Nephron progenitor cell (in vitro differentiated cells): ENCODE results near the gene LRRC27.

Source experiments
- DNase-seq: peaks from one replicate; pipeline ENCODE4 v3.0.0; 2021
- H3K27ac Mint-ChIP-seq: 2 replicates; pipeline ENCODE4 v1.8.0; 2021; ENCODE audit warnings: mild to moderate bottlenecking, moderate library complexity, mixed read lengths
- H3K27me3 Mint-ChIP-seq: 2 replicates; pipeline ENCODE4 v1.8.0; 2021; ENCODE audit warnings: mild to moderate bottlenecking, low read depth, mixed read lengths; ENCODE audit not compliant: poor library complexity
- H3K36me3 Mint-ChIP-seq: 2 replicates; pipeline ENCODE4 v1.8.0; 2021; ENCODE audit warnings: low read depth, mixed read lengths
- H3K4me1 Mint-ChIP-seq: 2 replicates; pipeline ENCODE4 v1.8.0; 2021; ENCODE audit warnings: mixed read lengths
- H3K4me3 Mint-ChIP-seq: 2 replicates; pipeline ENCODE4 v1.8.0; 2021; ENCODE audit warnings: mild to moderate bottlenecking, moderate library complexity, mixed read lengths
- H3K9me3 Mint-ChIP-seq: 2 replicates; pipeline ENCODE4 v1.8.0; 2021; ENCODE audit warnings: mild to moderate bottlenecking, moderate library complexity, mixed read lengths
- CTCF ChIP-seq: fragments of 200-600 bp; sonication (generic); IDR thresholded peaks from 2 replicates; pipeline ENCODE4 v1.5.0; 2021; ENCODE audit warnings: antibody characterized with exemption

Gene LRRC27

GRCh38 chr10:132339276-132339675, 7.3 kb downstream of the LRRC27 start:
- H3K4me1 Mint-ChIP-seq: peaks cover 24% of the 10 kb centered on the region
- peaks cover 7% of the 10 kb centered on the region for H3K27me3 Mint-ChIP-seq
- H3K4me3 Mint-ChIP-seq: no peak overlapping the region
- H3K9me3 Mint-ChIP-seq: peaks cover 12% of the 10 kb centered on the region
- no peak overlapping the region for H3K27ac Mint-ChIP-seq
- peaks cover 45% of the 10 kb centered on the region for H3K36me3 Mint-ChIP-seq
- DNase-seq: no peak
- no peak for TF ChIP-seq CTCF

- DNase-seq: no peak
- Mint-ChIP-seq H3K27ac (no peak overlapping the region), H3K27me3 (peaks cover 4% of the 10 kb centered on the region), H3K4me1 (peaks cover 16% of the 10 kb centered on the region), H3K36me3 (peaks cover 56% of the 10 kb centered on the region), H3K4me3 (no peak overlapping the region), H3K9me3 (peaks cover 12% of the 10 kb centered on the region)
- TF ChIP-seq CTCF: no peak
Observed at GRCh38 chr10:132341017-132341416, 9.0 kb downstream of the LRRC27 start.

DNA sequence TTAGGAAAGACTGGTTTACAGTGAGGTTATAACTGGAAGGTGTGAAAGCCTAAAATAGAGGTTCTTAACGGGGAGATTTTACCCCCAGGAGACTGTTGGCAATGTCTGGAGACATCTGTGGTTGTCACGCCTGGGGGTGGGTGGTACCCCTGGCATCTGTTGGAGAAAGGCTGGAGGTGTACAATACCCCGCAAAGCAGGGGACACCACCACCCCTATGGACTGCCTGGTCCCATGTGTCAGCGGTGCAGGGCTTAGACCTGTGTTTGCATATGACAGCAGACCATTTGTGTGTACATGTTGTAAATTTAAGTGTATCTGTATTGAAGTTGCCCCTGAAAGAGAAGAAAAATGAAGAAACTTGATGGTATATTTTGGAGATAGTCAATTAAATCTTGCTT, 9.8 kb downstream of the LRRC27 start:
- Mint-ChIP-seq H3K36me3 (peaks cover 59% of the 10 kb centered on the region), H3K9me3 (peaks cover 12% of the 10 kb centered on the region), H3K27me3 (peaks cover 4% of the 10 kb centered on the region), H3K4me1 (peaks cover 10% of the 10 kb centered on the region), H3K27ac (no peak overlapping the region), H3K4me3 (no peak overlapping the region)
- TF ChIP-seq CTCF: no peak
- DNase-seq: no peak

DNA sequence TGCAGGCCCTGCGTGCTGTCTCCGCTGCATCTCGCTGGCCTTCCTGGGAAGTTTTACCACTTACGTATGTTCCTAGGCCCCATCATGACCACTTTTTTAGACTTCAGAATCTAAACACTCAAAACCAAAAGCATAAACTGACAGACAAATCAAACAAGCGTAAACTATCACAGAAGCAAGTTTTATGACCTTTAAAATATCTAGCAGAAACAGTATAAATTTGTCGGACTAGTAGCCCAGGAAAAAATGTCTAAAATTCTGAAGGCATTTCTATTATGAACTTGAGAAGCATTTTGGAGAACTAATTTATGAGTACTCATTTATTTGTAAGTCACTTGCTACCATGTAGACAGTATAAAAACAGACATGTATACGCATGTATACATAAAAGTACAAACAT, 10.6 kb downstream of the LRRC27 start:
- H3K4me3 Mint-ChIP-seq: no peak overlapping the region
- H3K4me1 Mint-ChIP-seq: peaks cover 7% of the 10 kb centered on the region
- H3K9me3 Mint-ChIP-seq: peaks cover 12% of the 10 kb centered on the region
- no peak overlapping the region for H3K27ac Mint-ChIP-seq
- no peak for DNase-seq
- TF ChIP-seq CTCF: no peak
- H3K27me3 Mint-ChIP-seq: peaks cover 4% of the 10 kb centered on the region
- peaks cover 61% of the 10 kb centered on the region for H3K36me3 Mint-ChIP-seq

- no peak for DNase-seq
- Mint-ChIP-seq H3K27me3 (no peaks in the 10 kb centered on the region), H3K9me3 (peaks cover 12% of the 10 kb centered on the region), H3K36me3 (peaks cover 71% of the 10 kb centered on the region), H3K4me1 (peaks cover 14% of the 10 kb centered on the region), H3K27ac (no peak overlapping the region), H3K4me3 (no peak overlapping the region)
- no peak for TF ChIP-seq CTCF
Observed at GRCh38 chr10:132344386-132344785, 12.4 kb downstream of the LRRC27 start.

GRCh38 chr10:132345345-132345744, 13.4 kb downstream of the LRRC27 start:
- H3K4me1 Mint-ChIP-seq: peaks cover 18% of the 10 kb centered on the region
- no peak for TF ChIP-seq CTCF
- no peak overlapping the region for H3K4me3 Mint-ChIP-seq
- no peaks in the 10 kb centered on the region for H3K27me3 Mint-ChIP-seq
- H3K36me3 Mint-ChIP-seq: peaks cover 65% of the 10 kb centered on the region
- H3K27ac Mint-ChIP-seq: peak overlapping the region; percentile 54
- peaks cover 12% of the 10 kb centered on the region for H3K9me3 Mint-ChIP-seq
- no peak for DNase-seq
